Bronchial epithelial cell (primary cell): ENCODE measurements around the gene PRC1. TPM values are rescaled to one million over a fixed set of nuclear protein-coding genes. Genes with fewer than 3 reads are reported as not detected.

Experiments
- DNase-seq: peaks from one replicate; pipeline ENCODE4 v3.0.0-alpha.2; 2010; ENCODE audit warnings: low read depth
- FAIRE-seq: peaks from 2 replicates; lab custom pipeline; 2011; peaks lifted over from hg19 to GRCh38; lab: Jason Lieb, UNC
- H3K27me3 ChIP-seq: 2 replicates; pipeline ENCODE4 v1.5.1; 2011; ENCODE audit warnings: low read length; ENCODE audit not compliant: control insufficient read depth, insufficient read depth
- H3K36me3 ChIP-seq: 2 replicates; pipeline ENCODE4 v1.5.1; 2011; ENCODE audit warnings: low read length; ENCODE audit not compliant: control insufficient read depth, insufficient read depth
- H3K4me3 ChIP-seq: 2 replicates; pipeline ENCODE4 v1.5.1; 2011; ENCODE audit warnings: mild to moderate bottlenecking, low read depth, low read length, control low read depth
- total RNA-seq: library from RNA; depleted of rRNA; stranded (reverse); fragments of >200 nt; gene quantifications from 2 replicates; pipeline ENCODE4 v1.2.1, GENCODE V29; 2014
- TF ChIP-seq, protein P1 (sequence below): IDR thresholded peaks from 2 replicates; pipeline ENCODE4 v1.5.1; 2011; ENCODE audit warnings: mild to moderate bottlenecking, moderate library complexity, low read length, control low read depth, inconsistent platforms; ENCODE audit not compliant: insufficient read depth, severe bottlenecking

PRC1 gene, protein sequence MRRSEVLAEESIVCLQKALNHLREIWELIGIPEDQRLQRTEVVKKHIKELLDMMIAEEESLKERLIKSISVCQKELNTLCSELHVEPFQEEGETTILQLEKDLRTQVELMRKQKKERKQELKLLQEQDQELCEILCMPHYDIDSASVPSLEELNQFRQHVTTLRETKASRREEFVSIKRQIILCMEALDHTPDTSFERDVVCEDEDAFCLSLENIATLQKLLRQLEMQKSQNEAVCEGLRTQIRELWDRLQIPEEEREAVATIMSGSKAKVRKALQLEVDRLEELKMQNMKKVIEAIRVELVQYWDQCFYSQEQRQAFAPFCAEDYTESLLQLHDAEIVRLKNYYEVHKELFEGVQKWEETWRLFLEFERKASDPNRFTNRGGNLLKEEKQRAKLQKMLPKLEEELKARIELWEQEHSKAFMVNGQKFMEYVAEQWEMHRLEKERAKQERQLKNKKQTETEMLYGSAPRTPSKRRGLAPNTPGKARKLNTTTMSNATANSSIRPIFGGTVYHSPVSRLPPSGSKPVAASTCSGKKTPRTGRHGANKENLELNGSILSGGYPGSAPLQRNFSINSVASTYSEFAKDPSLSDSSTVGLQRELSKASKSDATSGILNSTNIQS
- total RNA-seq = 6.1 and 14.8 TPM in 2 replicates

DNA sequence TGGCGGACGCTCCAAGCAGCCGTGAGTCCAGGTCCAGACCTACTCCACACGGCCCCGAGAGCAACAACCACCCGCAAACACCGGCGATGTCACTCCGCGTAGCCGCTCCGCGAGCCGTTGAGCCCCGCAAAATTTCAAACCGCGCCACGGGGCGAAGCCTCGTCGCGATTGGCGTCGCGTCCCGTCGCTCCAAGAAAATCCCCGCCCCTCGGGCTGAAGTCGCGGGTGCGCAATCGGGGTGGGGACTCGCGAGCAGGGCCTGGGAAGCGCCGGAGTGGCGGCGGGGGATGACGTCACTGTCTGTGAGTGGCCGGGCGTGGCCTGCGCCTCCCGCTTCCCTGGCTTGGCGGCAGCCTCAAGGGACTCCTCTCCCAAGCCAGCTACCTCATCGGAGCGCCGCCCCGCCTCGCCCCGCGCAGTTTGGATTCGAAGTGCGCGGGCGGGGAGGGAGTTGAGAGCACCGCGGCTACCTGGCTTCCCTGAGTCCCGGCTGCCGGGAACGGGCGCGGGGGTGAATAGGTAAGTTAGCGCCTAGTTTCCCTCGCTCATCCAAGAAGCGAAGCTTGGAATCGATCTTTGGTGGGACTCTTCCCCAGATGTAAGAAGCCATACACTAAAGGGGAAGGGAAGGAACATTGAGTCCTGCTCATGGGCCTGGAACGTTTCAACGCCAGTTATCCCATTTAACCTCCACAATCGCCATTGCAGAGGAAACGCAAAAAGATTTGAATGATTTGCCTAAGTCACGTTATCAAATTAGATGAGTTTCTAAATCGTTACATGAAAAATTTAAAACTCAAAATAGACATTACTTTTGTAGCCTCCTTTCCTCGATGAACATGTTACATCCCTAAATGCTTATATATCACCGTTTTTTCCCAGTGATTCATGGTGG lies at the start of gene PRC1:
Gene PRC1 (minus strand): TSS at position 119 of the 895 bp plus-strand sequence. CDS start 118 bp downstream, at position 1.
- no peak for FAIRE-seq
- TF ChIP-seq, protein P1, sequence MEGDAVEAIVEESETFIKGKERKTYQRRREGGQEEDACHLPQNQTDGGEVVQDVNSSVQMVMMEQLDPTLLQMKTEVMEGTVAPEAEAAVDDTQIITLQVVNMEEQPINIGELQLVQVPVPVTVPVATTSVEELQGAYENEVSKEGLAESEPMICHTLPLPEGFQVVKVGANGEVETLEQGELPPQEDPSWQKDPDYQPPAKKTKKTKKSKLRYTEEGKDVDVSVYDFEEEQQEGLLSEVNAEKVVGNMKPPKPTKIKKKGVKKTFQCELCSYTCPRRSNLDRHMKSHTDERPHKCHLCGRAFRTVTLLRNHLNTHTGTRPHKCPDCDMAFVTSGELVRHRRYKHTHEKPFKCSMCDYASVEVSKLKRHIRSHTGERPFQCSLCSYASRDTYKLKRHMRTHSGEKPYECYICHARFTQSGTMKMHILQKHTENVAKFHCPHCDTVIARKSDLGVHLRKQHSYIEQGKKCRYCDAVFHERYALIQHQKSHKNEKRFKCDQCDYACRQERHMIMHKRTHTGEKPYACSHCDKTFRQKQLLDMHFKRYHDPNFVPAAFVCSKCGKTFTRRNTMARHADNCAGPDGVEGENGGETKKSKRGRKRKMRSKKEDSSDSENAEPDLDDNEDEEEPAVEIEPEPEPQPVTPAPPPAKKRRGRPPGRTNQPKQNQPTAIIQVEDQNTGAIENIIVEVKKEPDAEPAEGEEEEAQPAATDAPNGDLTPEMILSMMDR = no peak
- DNase-seq = peak; percentile 95
- peaks cover 3% of the 10 kb centered on the region for H3K36me3 ChIP-seq
- H3K4me3 ChIP-seq = peak within 1 kb of the TSS; percentile 99
- H3K27me3 ChIP-seq = no peaks in the 10 kb centered on the region

DNA sequence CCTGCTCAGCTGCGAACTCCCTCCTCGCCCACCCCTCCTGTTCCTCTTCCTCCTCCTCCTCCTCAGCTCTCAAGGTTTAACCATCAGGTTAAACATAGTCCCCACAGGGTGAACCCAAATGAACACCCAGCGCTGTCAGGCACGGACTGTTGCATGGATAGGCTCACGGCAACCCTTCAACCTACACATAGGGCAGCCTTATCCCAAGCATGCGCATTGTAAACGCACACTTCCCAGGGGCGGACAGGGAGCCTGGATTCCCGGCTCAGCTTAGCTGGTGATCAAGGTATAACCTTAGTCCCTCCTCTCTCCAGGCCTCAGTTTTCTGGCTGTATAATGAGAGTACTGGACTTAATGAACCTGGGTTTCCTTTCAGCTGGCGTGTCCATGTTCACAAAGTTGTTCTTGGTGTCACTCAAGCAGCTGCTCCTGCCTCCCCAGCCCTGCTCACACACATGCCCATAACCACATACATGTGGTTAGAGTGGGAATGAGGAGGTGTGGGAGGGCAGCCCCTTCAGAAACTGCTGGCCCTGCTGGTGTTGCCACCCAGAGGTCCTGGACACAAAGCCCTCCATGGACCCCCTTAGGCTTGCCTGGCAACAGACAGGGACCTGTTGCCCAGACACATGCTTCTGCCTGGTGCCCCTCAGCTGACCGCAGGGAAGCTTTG lies 49.0 kb upstream of the PRC1 start:
- FAIRE-seq = no peak
- Histone ChIP-seq H3K27me3 (no peaks in the 10 kb centered on the region), H3K36me3 (no peaks in the 10 kb centered on the region), H3K4me3 (no peak overlapping the region)
- TF ChIP-seq, protein P1 = no peak
- no peak for DNase-seq

DNA sequence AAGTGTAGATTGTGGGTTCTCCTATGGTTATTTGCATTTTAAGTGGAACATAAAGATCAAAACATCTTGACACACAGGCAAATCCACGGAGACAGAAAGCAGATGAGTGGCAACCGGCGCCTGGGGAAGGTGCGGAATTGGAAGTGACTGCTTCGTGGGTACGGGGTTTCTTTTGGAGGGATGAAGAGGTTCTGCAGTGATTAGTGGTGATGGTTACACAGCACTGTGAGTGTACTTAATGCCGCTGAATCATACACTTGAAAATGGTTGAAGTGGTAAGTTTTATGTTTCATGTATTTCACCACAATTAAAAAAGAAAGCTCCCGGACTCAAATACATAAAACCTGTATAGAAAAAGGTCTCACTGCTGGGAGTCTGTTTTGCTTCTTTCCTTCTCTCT lies 46.5 kb upstream of the PRC1 start:
- FAIRE-seq (no peak), DNase-seq (peak; percentile 46)
- Histone ChIP-seq H3K27me3 (peaks cover 2% of the 10 kb centered on the region), H3K4me3 (no peak overlapping the region), H3K36me3 (no peaks in the 10 kb centered on the region)
- TF ChIP-seq, protein P1 = no peak

DNA sequence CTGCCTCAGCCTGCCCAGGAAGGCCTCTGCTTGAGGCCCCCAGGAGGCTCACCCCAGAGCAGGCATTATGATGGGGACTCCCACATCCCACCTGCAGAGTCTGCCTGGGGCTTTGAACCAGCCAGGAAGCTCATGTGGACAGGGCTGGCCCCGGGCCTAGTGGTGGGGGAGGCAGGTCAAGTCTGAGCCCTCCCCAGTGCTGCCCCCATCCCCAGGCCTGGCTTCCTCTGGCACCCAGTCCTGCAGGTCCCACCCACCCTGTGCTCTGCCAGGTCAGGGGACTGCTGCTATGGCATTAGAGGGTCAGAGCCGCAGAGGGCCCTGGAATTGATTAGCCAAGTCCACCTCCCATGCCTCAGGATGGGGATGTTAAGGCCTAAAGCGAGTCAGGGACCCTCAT lies 45.7 kb upstream of the PRC1 start:
- Histone ChIP-seq H3K4me3 (no peak overlapping the region), H3K27me3 (peaks cover 2% of the 10 kb centered on the region), H3K36me3 (no peaks in the 10 kb centered on the region)
- DNase-seq (no peak), FAIRE-seq (no peak)
- TF ChIP-seq, protein P1 = no peak
